Activated CD8-positive, alpha-beta memory T cell treated with anti-CD3 and anti-CD28 coated beads for 24 hours (primary cell): ENCODE results near the gene CWC27.

ENCODE experiments used
- DNase-seq: peaks from one replicate; pipeline ENCODE4 v3.0.0-alpha.2; 2020

The CWC27 gene

GRCh38 chr5:65009207-65009606 lies 240.5 kb downstream of the CWC27 start:
- DNase-seq: no peak

- DNase-seq: no peak
Measured at GRCh38 chr5:65010841-65011240, 242.1 kb downstream of the CWC27 start.

DNA sequence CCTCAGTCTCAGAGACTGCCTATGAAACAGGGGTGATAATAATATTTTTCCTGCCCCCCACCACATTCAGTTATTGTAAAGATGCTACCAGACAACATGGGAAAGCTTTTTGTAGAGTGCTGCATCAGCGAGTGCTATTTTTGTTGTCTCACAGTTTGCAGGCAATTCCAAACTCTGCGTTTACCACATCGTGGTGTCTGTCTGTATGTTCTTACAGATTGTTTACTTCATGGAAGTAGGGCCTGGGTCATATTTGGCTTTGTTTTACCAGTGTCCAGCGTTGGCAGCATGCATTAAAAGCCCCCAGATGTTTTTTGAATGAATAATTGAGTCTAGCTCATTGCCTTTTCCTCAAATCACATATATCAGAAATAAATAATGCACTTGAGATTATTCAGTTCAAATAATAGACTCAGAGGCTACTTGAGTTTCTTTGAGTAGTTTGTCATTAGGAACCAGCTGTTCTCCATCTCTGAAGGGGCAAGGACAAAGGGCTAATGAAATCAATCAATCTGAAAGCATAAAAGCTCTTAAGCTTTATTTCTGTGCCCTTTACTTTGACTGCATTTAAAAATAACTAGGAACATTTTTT lies 243.7 kb downstream of the CWC27 start:
- no peak for DNase-seq

DNA sequence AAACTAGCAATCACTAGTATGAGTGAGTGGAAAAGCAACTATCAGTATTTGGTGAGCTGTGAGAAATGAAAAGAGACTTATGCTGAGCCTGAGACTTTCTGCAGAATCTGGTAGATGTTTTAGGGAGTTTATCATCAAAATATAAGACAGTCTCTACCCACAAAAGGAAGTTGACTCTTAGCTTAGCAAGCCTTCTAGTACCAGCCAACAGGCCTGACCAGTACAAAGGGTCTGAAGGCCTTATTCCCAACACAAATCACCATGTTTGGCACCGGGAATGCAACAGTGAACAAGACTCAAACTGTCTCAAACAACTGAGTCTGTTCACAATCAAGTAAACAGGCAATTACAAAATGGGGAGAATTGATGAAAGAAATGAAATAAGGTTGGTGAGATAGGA lies 244.4 kb downstream of the CWC27 start:
- DNase-seq: no peak

DNA sequence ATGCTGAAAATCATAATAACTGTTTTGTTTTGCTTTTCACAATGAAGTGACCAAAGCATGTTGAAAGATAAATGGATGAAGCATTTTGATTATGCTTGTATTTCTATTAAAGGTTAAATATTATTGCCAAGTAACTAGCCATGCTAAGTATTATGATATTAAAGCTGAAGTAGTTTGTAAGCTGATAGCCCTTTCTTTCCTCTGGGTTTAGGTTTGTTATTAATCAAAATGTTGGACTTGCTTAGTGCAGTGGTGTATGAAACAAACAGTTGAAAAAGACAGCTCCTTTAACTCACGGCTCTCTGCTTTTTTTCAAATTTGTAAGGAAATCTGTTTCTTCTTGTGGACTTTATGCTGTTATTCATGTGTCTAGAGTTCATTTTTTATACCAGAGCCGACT lies 246.0 kb downstream of the CWC27 start:
- DNase-seq: no peak

GRCh38 chr5:65015767-65016166 lies 247.0 kb downstream of the CWC27 start:
- no peak for DNase-seq

GRCh38 chr5:65017636-65018035 lies 248.9 kb downstream of the CWC27 start:
- DNase-seq: no peak

DNA sequence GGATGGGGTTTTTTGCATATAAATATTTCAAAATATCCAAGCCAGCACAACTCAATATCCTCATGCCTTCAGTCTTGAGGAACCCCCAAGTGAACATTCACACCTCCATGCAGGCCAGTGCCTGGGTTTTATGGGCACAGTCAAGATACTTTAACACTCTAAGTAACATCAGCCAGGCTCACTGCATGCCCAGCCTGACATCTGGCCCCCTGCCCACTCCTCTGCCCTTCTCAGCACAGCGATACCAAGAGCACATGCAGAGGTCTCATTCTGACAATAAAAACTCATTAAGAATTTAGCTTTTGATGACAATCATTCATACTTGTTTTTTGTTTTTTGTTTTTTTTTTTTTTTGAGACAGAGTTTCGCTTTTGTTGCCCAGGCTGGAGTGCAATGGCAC lies 250.0 kb downstream of the CWC27 start:
- DNase-seq: no peak

DNA sequence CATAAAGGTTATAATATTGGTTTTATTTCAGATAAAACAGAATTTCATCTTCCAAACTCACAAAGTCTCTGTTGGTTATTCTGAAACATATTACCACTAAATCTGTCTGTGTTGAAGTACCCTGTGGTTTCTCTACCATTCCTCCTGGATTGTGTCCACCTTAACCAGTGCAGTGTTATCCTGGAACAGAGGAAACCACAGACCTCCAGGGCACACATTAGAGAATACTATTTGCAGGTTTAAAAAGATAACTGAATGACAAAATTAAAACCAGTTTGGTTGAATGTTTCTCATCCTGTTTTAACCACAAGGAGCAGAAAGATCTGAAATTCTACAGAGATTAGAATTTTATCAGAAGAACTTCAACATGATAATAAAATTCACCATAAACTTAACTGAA lies 251.8 kb downstream of the CWC27 start:
- no peak for DNase-seq

DNA sequence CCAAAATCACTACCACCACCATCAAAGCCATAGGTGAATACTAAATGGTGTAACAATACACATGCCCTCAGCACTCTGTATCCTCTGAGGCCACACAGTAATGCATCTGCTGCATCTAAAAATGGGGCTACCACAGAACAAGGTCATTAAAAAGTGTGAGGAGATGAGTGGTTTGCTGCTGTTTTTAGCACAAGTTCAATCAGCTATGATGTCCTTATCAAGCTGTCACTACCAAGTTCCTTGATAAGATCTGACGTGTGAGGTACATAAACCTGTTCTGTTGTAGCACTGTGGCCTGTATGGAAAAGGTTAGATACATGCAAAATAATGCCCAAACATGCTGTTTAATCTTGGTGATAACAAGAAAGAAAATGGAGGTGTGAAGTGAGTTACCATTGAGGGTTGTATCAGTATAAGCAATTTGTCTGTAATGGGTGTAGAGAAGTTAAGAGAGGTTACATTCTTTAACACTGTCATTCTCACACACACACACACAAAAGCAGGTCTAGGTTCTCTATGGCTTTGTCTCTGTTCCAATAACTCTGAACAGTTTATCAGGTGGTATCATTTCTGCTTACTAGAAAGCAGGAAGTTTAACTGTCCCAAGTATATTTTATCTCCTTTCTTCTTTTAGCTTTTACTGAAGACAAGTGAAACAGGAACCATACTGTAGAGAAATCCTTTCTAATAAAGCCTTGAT lies 252.9 kb downstream of the CWC27 start:
- DNase-seq: no peak

- no peak for DNase-seq
Measured at GRCh38 chr5:65022932-65023331, 254.2 kb downstream of the CWC27 start.

GRCh38 chr5:65024681-65025080 lies 256.0 kb downstream of the CWC27 start:
- DNase-seq: no peak

GRCh38 chr5:65026816-65027548 lies 258.3 kb downstream of the CWC27 start:
- DNase-seq: no peak

DNA sequence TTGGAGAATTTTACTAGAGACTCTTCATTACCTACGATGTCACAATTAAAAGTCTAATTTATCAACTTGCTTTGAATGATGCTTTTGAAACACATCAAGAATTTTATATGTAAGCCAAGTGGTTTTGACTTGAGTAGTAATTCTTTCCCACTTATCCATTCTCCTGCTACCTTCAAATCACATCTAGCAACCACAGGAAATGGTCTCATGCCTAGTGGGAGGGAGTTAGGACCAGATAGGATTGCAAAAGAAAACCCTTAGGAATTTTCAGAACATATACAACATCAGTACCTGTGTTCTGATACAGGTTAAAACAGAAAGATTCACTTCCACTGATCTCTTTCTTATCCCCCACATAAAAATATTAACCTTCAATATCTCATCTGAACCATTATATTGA lies 260.4 kb downstream of the CWC27 start:
- DNase-seq: no peak

DNA sequence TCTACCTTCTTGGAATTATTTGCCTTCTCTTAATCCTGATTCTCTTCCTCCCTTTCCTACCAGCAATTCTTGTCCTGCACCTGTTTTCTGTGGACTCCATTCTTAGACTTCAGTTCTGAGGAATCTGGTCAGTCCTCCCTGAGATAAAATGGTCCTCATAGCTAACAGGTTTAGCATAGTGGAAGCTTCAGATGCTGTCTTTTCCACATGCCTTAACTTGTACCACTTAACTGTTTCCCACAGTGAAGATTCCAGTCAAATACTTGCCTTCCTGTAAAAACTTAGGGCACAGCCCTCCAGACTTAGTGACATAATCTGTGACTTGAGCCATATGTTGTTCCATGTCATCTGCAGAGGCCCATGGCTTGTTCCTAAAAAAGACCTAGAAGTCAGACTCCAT lies 261.3 kb downstream of the CWC27 start:
- no peak for DNase-seq

- no peak for DNase-seq
Measured at GRCh38 chr5:65032250-65032649, 263.5 kb downstream of the CWC27 start.

DNA sequence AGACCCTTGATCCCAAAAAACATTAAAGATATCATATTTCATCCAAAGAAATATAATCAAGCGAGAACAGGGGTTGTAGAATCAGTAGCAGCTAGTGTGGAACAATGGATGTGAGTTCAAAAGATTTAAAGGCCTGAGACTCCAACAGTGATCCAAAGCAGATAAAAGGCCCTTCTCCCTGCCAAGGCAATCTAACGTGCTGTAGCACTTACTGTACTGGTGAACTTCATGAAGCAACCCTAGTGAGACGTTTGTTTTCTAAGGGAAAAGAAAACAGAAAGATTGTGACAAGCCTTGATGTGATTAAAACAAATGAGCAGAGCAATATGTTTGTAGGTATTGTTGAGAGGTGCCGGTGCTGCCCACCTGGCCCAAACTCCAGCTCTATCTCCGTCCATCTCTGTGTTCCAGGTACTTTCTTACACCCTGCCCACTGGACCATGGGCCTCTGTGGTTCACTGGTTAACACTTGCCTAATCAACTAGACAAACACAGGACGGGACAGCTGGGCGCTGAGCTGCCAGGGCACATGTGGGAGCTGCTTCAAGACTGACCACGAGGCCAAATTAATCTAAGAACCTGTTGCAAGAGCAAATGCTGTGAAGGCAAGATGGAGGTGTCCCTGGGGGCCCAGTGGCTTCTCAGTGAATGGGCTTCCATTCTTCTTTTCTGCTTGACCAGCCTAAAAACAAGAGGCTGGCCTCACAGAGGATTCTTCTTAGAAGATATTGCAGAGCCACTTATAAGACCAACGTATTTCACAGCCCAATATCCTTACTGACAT lies 265.5 kb downstream of the CWC27 start:
- no peak for DNase-seq

DNA sequence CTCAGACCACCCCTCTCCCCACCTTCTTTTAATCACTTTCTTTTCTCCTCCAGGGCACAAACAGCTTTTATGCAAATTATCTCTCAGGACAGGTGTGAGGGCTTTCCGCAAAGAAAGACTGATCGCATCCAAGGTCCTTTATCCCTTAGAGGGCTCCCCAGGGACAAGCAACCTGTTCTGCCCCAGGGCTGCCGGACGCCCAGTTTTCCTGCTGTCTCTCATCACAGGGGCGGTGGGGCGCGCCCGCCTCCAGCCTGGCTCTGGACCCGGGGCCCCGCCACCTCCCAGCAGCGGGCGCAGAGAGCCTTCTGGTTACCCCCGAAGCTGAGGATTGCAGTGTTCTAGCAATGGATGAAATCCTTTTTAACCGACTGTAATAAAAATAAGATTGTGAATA lies 266.1 kb downstream of the CWC27 start:
- DNase-seq: no peak

GRCh38 chr5:65035211-65036206 lies 266.8 kb downstream of the CWC27 start:
- peak; percentile 90 for DNase-seq

GRCh38 chr5:65037831-65038815 lies 269.4 kb downstream of the CWC27 start:
- no peak for DNase-seq
